Panc1 (cell line): Measurements from ENCODE around the gene ASRGL1.

Experiments used
- CTCF ChIP-seq: fragments of 450-650 bp; IDR thresholded peaks from 2 replicates; pipeline ENCODE4 v1.5.1; 2017; ENCODE audit warnings: mild to moderate bottlenecking
- TCF7L2 ChIP-seq: IDR thresholded peaks from 2 replicates; pipeline ENCODE4 v1.6.1; 2011; ENCODE audit warnings: mild to moderate bottlenecking, low read depth, low read length, inconsistent platforms

GRCh38 chr11:62399878-62400266 is 62.6 kb downstream of the ASRGL1 start:
- no peak for TF ChIP-seq TCF7L2
- TF ChIP-seq CTCF, result no peak
